ENCODE measurements around the gene TEX2.
"Not testable (repeated sequence)": the region's sequence is repeated elsewhere in the genome, so short reads cannot be mapped to it uniquely, and the experiment has no call there.

TEX2 gene

DNA sequence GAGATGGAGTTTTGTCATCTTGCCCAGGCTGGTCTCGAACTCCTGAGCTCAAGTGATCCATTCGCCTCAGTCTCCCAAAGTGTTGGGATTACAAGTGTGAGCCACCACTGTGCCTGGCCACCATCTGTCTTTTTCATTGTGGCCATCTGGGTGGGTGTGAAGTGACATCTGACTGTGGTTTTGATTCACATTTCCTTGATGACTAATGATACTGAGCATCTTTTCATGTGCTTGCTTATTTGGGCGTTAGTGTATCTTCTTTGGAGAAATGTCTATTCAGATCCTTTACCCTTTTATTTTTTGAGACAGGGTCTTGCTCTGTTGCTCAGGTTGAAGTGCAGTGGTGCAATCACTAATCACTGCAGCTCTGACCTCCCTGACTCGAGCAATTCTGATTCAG is 79.2 kb downstream of the TEX2 start:
- DNase-seq (ENCODE audit: low read depth in 2 of 2): peak in 1 of 2 experiments; percentile 40

DNA sequence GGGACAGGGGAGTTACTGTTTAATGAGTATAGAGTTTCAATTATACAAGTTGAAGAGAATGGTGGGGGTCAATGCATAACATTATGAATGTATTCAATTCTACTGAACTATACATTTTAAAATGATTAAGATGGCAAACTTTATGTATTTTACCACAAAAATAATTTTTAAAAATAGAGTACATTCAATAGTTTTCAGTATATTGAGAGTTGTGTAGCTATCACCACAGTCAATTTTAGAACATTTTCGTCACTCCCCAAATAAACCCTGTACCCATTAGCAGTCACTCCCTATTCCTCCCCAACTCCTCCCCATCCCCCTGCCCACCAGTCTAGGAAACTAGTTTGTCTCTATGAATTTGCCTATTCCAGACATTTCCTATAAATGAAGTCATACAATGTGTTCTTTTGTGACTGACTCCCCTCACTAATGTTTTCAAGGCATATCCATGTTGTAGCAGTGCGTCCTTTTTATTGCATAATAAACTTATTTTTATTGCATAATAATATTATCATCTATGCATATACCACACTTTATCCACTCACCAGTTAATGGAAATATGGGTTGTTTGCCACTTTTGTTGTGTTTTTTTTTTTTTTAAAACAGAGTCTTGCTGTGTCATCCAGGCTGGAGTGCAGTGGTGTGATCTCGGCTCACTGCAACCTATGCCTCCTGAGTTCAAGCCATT is 80.6 kb downstream of the TEX2 start:
- no peak for DNase-seq (ENCODE audit: low read depth in 2 of 2)

DNA sequence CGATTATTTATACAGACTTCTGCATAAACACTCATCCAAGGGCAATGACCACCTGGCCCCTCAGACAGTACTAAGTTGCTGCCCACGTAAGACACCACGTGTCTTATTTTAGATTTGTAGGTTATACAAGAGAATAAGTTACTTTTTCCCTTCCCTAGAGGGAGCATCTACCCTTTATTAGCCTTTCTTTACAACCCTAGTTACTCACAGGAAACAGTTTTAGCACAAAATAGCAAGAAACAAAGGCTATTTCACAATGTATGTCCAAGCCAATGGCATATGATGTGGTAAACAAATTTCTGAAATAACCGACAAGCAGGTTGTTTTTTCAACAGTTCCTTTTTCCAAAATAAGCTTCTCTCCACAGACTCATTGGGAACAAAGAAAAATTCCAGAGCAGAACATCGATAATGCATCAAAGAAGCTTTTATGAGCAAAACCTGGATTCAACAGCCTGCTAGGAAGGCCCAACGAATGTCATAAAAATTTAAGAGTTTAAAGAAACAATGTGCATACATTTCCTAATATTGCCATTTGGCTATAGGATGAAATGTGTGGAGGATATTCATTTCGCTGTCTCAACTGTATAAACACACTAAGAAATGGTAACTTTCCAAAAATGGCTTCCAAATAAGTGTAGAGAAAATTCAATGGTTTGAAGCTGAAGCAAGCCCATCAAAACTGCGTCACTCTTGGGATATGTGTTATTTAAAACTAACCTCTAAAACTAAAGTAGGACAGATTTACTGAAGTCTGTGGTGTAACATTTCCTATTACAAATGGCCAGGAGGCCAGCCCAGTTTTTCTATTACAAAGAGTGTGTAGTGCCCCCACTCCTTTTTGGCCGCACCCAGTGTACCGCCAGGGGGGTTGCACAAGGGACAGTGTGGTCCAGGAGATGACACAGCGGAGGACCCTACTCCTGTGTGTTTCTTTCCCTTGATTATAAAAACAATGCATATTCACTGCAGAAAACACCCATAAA is 82.7 kb downstream of the TEX2 start:
- DNase-seq (ENCODE audit: low read depth in 2 of 2): no peak

DNA sequence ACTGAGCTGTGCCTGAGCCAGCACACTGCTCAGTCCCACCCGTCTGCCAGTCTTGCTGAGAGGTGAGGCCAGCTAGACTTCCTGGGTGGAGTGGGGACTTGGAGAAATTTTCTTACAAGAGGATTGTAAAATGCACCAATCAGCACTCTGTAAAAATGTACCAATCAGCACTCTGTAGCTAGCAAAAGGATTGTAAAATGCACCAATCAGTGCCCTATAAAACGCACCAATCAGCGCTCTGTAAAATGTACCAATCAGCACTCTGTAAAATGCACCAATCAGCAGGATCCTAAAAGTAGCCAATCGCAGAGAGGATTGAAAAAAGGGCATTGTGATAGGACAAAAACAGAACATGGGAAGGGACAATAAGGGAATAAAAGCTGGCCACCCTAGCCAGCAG is 84.0 kb downstream of the TEX2 start:
- DNase-seq (ENCODE audit: low read depth in 2 of 2): not testable (repeated sequence)

DNA sequence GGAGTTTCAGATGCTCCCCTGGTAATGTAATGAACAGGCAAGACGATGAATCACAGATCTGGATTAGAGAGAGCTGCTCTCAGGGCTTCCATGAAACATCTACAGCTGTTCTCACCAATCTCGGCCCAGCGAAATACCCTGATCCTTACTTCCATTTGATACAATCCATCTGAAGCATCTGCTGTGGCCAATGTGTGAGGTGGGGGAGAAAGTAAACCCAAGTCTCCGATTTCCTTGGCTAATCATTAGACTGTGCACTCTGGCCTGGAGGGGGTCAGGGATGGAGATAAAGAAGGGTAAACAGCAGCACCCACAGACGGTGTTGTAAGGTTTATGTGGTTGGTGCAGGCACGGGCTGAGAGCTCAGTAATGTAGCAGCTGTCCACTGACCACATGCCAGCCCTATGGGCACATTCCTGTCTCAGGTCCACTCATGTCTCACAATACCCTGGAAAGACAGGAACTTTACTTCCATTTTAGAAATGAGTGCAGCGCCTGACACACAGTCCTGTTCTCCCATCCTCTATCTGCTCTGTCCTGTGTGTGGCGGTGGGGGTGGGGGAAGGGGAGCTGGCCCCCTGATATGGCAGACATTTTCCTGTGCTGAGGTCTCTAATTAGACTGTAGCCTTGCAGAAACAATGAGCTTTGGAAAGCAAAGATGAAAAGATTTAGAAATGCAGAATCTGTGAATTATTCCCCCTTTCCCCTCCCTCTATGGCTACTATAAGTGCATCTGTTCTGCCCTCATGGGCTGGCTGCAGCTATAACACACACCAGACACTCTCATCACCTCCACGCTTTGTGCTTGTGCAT is 84.8 kb downstream of the TEX2 start:
- DNase-seq (ENCODE audit: low read depth in 2 of 2): no peak

DNA sequence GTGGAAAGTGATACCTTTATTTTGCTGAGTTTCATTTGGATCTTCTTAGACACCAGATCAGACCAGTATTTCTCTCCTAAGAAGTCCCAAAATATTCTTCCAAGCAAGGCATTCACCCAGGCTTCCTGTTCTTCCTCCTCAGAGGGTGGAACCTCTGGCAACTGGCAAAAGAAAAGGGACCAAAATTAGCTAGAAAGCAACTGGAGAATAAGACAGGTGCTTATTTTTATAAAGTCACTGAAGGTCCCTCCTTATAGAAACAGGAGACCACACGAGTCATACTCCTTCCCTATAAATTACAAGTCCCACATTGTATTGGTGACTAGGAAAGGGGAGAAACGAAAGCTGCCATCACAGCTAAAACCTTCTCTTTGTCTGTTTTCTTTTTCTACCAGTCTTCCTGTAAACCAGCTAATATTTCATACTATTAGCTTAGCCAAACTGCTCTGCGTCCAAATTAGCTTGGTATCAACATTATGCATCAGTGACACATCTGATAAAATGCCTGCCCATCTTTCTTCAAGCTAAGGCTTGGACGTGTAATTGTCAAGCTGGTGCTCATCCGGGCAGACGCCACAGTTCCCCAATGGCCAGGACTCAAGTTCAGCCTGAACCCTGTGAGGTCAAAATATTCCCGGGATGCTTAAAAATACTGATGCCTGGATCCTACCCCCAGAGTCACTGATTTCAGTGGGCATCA is 85.6 kb downstream of the TEX2 start:
- DNase-seq (ENCODE audit: low read depth in 2 of 2): no peak

DNA sequence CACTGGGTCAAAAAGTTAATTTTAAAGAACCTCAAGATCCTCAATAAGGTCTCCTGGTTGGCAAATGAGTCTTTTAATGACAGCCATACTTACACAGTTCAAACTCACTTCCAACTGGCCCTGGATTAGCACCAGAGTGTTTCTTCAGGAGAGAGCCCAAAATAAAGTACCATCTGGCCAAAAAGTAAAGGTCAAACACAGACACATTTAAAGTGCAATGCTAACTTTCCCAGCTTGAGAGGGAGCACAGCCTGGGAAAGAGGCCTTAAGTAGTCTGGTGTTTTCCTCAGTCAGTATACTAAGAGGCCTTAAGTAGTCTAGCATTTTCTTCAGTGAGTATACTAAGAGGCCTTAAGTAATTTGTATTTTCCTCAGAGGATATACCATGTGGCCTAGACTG is 86.5 kb downstream of the TEX2 start:
- no peak for DNase-seq (ENCODE audit: low read depth in 2 of 2)

DNA sequence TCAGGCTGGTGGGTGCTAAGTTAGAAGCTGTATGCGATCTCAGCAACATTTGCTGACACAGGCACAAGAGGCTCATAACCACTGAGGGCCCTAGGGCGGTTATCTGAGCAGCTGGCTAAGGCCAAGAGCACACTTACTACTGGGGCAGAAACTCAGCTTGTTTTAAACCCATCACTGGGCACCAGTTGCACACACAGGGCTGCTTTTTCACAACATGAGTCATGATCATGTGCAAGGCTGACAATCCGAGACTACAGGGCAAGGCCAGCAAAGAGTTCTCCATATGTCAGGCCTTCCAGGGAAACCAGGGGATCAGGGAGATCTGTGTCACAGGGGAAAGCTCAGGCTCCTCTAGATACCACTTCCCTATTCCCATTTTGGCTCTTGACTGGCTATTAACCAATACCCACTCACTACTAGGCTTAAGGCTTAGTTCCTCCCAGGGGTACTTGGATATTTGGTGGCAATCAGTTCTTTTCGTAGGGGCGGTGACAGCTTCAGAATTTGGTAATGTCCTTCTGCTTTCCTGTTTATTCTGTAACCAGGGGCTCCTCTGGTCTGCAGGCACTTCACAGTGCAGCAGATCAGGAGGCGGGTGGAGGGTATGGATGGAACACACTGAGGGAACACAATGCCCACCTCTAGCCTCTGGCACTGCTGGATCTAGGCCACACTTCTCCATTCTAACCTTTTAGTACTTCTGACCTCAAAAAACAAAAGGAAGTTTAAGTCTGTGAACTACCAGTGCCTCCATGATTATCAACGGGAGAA is 88.2 kb downstream of the TEX2 start:
- no peak for DNase-seq (ENCODE audit: low read depth in 2 of 2)

DNA sequence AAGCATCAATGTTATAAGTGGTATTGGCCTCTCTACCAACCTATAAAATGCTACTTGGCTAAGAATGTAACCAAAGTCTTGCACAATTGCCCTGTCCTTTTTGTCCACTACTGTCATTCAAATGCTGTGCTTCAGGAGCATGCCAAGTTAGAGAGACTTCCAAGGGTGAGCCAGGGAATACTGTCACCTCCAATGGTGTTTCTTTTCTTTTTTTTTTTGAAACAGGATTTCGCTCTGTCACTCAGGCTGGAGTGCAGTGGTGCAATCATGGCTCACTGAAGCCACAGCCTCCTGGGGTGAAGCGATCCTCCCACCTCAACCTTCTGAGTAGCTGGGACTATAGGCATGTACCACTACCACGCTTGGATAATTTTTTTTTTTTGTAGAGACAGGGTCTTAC is 89.4 kb downstream of the TEX2 start:
- DNase-seq (ENCODE audit: low read depth in 2 of 2): no peak

DNA sequence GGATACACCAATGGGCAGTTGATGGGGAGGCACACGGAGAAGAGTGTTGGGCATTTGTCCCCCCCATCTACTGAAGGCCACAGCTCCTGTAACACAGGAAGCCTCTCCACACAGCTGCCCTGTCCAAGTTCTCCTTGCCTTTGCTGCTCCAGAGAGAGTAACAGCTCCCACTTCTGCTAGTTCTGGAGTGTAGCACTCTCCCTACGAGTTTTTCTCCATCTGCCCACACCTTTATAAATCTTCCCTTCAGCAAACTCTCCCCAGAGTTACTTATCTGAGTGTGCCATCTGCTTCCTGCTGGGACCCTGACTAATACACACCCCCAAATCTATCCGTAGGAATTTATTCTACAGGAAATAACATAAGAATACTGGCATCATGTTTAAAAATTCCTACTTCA is 90.5 kb downstream of the TEX2 start:
- DNase-seq (ENCODE audit: low read depth in 2 of 2): no peak

DNA sequence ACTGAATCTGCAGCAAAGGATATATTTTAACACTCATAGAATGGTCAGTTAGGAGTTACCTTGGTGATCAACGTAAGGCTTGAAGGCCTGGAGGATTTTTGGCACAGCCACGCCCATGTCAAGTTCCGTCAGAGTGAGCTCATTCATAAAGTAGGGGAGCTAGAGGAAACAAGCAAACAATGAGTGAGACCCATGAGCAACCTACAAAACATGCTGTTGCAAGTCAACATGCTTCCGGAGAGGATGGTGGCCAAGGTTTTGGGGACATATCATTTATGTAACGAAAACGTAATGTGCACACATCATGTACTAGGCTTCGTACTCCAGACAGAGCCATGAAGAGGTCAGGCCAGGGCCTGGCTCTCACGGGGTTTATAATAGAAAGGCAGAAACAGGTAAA is 92.0 kb downstream of the TEX2 start:
- no peak for DNase-seq (ENCODE audit: low read depth in 2 of 2)

DNA sequence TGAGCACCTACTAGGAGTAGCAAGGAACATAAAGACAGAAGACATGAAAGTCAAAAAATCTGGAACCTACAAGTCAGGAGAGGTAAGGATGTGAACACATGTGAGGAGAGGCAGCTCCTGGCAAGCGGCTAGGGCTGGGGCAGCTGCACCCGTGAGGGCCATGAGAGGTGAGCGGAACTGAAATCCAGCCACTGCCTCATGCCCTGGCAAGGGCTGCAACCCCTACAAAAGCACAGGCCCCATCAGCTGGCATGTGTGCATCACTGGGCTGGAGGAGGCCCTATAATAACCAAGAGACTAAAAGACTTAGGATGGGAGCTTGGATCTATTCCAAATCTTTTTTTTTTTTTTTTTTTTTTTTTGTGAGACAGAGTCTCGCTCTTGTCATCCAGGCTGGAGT is 92.8 kb downstream of the TEX2 start:
- DNase-seq (ENCODE audit: low read depth in 2 of 2): no peak

DNA sequence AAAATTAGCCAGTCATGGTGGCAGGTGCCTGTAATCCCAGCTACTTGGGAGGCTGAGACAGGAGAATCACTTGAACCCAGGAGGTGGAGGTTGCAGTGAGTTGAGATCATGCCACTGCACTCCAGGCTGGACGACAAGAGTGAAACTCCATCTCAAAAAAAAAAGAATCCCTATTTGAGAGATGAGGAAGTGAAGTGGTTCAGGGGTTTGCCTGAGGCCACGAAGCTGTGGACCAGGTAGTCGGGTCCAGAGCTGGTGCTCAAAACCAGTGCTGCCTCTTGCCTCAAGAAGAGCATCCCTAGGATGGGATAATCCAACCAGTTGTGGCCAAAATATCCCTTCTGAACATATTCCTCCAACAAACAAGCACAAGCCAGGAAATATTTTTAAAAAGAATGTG is 95.4 kb downstream of the TEX2 start:
- not testable (repeated sequence) for DNase-seq (ENCODE audit: low read depth in 2 of 2)

DNA sequence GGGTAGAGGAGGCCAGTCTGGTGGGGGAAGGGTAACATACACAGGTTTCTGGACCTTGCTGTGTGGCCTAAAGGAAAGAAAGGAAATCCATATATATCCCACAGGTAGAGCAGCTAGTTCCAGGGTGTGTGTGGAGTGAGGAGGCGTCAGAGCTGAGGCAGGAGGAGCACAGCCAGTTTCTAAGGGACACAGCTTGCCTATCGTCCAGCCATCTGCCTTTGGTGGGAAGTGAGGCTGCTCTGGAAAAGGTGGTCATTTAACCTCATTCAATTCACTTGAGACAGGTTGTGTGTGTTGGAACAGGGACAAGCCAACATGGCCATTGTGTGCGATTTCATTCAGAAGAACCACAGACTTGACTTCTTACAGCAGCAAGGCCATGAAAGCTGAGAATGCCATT is 96.2 kb downstream of the TEX2 start:
- no peak for DNase-seq (ENCODE audit: low read depth in 2 of 2)

DNA sequence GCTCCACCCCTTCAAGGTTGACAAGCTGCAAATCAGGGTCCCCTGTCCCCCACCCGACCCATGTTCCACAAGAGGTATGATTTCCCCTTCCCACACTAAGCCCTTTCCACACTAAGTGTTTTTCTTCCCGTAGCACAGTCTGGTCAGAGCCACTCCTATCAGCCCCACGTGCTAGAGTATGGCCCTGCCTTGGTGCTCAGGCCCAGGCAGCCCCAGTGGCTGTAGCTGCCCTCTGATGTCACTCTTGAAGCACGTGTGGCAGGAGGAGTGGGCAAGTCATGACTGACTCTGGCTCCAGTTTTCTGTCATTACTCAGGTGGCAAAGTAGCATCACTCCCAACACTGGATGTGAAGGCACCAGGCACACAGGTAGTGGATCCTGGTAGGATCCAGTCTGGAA is 97.7 kb downstream of the TEX2 start:
- no peak for DNase-seq (ENCODE audit: low read depth in 2 of 2)

DNA sequence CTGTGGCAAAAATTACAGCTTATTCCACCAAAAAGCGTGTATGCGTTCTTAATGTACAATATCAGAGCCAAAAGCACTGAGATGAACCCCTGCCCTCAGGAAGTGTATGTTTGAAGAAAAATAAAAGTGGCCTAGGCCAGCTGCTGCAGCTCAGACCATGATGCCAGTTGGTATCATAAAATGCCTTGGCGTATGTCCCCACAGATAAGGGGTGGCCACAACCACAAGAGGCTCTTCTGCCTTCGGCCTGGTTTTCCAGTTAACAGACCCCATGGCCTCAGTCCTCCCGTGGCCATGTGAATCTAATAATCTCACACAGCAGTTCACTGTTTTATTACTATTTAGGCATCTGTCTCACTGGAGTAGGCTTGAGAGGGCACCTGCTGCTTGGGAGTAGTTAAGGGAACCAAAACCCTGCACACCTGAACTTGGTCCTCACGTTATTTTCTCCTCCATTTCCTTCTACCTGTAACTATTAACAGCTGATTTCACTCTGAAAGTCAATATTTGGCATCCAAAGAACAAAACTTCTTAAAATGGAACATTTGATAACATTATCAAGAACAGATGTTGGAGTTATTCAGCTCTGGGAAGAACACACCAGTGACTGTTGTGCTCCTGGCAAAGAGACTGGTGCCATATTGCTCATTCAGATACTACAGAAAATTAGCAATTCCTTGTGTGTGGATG is 98.3 kb downstream of the TEX2 start:
- no peak for DNase-seq (ENCODE audit: low read depth in 2 of 2)

DNA sequence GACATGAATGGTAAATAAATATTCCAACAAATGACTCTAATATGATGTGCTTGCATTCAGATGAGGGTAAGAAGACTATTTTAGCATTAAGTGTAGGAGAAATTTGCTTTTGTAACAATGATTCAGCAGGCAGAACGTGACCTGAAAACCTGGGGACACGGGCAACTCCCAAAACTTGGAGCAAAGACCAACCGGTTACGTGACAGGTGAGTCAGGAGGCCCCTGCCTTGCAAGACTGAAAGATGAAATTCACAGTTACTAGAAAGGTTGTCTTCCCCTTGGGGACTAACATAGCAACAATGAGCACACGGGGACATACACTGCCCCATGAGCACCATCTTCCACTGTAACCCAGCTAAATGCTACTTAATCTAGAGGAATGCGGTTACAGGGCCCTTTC is 99.6 kb downstream of the TEX2 start:
- DNase-seq (ENCODE audit: low read depth in 2 of 2): no peak

DNA sequence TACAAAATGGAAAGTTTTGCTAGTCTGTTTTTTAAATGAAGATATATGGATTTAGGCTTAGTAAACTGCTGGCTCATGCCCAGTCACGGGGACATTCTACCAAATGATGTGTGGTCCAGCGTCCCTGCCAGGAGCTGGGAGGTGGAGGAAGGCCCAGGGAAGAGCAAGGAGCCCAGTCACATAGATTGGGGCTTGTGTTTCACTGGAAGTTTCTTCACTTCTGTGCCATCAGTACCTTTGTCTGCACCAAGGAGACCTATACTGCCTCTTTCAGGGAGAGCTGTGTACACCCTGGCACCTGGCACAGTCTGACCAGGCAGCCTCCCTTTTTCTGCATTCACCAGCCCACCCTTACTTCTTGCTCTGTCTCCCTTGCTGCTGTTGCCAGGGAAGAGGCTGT is 100.5 kb downstream of the TEX2 start:
- no peak for DNase-seq (ENCODE audit: low read depth in 2 of 2)

DNA sequence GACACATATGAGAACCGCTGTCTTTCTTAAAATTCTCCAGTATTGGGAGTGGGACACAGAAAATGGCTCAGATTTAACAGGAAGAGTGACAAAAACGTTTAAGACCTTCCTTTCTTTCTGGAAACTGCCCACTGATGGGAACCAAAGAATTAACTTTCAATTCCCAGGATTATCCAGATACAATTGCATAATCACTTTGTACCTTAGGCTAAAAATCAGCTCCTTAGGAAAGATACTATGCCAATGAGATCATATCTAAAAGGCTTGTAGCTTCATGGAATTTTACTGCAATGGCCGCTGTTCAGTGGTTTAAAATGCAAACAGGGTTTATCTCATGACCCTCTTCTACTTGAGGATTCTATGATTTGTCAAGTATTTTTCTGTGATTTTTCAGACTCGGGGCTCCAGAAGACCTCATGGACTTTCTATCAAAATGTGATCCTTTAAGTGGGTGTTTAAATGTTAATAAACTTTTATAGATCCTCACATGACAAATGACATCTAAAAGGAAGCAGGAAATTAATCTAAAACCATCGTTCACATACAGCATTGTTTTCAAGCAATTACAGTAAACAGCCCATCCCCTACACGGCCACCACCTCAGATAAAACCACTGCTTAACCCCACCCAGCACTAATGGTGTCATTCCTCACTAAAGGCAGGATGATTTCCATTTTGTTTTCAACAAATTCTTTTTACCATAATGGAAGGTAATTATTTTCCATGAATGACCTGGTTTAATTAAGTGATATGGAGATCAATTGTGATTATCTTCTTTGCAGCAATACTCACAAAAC is 101.5 kb downstream of the TEX2 start:
- DNase-seq (ENCODE audit: low read depth in 2 of 2): no peak
